ENCODE data around the gene VAMP5. TPM values are rescaled to one million over a fixed set of nuclear protein-coding genes. Genes with fewer than 3 reads are reported as not detected.
A peak's percentile ranks its signal among the peaks of the same experiment; 100 is the strongest.

Gene VAMP5
- total and polyA plus RNA-seq, 9 of the 15 experiments (the other 6 are each of a cell fraction or from before 2014, with no cell fraction given) = 0.54 to 1.9 (median 1.5) TPM; not detected in 2

DNA sequence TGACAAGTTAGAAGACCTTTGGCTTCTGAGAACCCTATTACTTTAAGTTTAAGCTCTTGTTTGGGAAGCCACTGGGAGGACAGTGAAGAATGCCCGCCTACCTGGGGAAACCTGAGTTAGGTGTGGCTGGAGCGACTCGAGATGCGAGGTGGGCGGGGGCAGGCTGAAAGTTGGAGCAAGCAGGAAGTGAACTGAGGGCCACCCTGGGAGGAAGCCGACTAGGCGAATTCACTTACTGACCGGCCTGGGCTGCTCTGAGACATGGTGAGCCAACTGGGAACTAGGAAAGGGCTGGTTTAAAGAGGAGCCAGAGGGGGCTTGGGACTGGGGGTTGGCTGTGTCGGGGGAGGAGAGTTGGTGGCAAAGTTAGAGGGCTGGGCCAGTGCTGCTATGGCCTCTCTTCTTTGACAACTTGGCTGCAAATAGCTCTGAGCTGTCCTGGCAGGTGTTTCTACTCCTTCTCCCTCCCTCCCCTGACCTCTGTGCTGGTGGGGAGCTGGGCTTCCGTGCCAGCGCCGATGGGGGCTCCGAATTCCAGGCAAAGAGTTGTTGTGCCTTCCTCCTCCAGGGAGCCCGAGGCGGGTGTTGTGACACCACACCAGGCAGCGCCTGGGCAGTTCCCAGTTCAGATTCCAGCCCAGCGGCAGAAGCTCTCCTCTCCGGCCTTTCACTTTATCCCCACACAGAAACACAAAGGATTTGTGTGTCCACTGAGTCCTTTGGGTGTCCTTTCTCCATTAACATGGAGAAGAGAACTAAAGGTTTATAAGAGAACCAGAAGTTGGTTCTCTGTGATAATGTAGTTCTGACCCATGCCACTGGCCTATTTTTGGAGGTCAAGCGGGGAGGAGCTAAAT is 6.6 kb upstream of the VAMP5 start, which contains the start of gene VAMP8 (continued):
- TF ChIP-seq, protein P1, sequence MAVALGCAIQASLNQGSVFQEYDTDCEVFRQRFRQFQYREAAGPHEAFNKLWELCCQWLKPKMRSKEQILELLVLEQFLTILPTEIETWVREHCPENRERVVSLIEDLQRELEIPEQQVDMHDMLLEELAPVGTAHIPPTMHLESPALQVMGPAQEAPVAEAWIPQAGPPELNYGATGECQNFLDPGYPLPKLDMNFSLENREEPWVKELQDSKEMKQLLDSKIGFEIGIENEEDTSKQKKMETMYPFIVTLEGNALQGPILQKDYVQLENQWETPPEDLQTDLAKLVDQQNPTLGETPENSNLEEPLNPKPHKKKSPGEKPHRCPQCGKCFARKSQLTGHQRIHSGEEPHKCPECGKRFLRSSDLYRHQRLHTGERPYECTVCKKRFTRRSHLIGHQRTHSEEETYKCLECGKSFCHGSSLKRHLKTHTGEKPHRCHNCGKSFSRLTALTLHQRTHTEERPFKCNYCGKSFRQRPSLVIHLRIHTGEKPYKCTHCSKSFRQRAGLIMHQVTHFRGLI (CRISPR knock-in tag; IDR thresholded peaks at IDR 0.05) = no peak
- TF ChIP-seq ZNF212 (CRISPR knock-in tag; IDR thresholded peaks at IDR 0.05) (no peak), NR2F6 (CRISPR knock-in tag; IDR thresholded peaks at IDR 0.05) (no peak), STAT5B (CRISPR knock-in tag; IDR thresholded peaks at IDR 0.05) (no peak), CAMTA2 (CRISPR knock-in tag; conservative IDR thresholded peaks at IDR 0.05) (no peak), CBX8 (IDR thresholded peaks at IDR 0.05; ENCODE audit: borderline replicate concordance, extremely low read depth, low read depth, low read length, poor library complexity, severe bottlenecking) (no peak), SUPT5H (IDR thresholded peaks at IDR 0.05) (peak; percentile 75), ZNF41 (CRISPR knock-in tag; conservative IDR thresholded peaks at IDR 0.05) (no peak), MAFF (IDR thresholded peaks at IDR 0.05; ENCODE audit: low read length) (no peak), ZNF766 (CRISPR knock-in tag; conservative IDR thresholded peaks at IDR 0.05) (no peak), POLR3G (IDR thresholded peaks at IDR 0.05; ENCODE audit: extremely low read depth, insufficient read length, insufficient replicate concordance) (no peak), NFE2L1 (tag; IDR thresholded peaks at IDR 0.05; ENCODE audit: borderline replicate concordance, low read depth) (no peak), RBM39 (optimal IDR thresholded peaks at IDR 0.05; ENCODE audit: low read depth, low read length) (no peak), ZNF583 (CRISPR knock-in tag; IDR thresholded peaks at IDR 0.05) (peak; percentile 69; the same call in 1 of the 2 replicates), CREBBP (IDR thresholded peaks at IDR 0.05; ENCODE audit: low read depth, low read length) (no peak), ZNF830 (CRISPR knock-in tag; IDR thresholded peaks at IDR 0.05) (no peak)
- TF ChIP-seq, protein P2, sequence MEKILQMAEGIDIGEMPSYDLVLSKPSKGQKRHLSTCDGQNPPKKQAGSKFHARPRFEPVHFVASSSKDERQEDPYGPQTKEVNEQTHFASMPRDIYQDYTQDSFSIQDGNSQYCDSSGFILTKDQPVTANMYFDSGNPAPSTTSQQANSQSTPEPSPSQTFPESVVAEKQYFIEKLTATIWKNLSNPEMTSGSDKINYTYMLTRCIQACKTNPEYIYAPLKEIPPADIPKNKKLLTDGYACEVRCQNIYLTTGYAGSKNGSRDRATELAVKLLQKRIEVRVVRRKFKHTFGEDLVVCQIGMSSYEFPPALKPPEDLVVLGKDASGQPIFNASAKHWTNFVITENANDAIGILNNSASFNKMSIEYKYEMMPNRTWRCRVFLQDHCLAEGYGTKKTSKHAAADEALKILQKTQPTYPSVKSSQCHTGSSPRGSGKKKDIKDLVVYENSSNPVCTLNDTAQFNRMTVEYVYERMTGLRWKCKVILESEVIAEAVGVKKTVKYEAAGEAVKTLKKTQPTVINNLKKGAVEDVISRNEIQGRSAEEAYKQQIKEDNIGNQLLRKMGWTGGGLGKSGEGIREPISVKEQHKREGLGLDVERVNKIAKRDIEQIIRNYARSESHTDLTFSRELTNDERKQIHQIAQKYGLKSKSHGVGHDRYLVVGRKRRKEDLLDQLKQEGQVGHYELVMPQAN (IDR thresholded peaks at IDR 0.05; ENCODE audit: borderline replicate concordance) = no peak
- TF ChIP-seq, protein P3, sequence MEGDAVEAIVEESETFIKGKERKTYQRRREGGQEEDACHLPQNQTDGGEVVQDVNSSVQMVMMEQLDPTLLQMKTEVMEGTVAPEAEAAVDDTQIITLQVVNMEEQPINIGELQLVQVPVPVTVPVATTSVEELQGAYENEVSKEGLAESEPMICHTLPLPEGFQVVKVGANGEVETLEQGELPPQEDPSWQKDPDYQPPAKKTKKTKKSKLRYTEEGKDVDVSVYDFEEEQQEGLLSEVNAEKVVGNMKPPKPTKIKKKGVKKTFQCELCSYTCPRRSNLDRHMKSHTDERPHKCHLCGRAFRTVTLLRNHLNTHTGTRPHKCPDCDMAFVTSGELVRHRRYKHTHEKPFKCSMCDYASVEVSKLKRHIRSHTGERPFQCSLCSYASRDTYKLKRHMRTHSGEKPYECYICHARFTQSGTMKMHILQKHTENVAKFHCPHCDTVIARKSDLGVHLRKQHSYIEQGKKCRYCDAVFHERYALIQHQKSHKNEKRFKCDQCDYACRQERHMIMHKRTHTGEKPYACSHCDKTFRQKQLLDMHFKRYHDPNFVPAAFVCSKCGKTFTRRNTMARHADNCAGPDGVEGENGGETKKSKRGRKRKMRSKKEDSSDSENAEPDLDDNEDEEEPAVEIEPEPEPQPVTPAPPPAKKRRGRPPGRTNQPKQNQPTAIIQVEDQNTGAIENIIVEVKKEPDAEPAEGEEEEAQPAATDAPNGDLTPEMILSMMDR (IDR thresholded peaks at IDR 0.05 in 2 of 3, conservative IDR thresholded peaks at IDR 0.05 in 1 of 3; ENCODE audit: insufficient read depth in 2 of 3, low read depth in 1 of 3, low read length in 3 of 3) = no peak
- TF ChIP-seq, protein P4, sequence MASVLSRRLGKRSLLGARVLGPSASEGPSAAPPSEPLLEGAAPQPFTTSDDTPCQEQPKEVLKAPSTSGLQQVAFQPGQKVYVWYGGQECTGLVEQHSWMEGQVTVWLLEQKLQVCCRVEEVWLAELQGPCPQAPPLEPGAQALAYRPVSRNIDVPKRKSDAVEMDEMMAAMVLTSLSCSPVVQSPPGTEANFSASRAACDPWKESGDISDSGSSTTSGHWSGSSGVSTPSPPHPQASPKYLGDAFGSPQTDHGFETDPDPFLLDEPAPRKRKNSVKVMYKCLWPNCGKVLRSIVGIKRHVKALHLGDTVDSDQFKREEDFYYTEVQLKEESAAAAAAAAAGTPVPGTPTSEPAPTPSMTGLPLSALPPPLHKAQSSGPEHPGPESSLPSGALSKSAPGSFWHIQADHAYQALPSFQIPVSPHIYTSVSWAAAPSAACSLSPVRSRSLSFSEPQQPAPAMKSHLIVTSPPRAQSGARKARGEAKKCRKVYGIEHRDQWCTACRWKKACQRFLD (CRISPR knock-in tag; IDR thresholded peaks at IDR 0.05) = no peak; the same call in 1 of the 2 replicates
- TF ChIP-seq, protein P5, sequence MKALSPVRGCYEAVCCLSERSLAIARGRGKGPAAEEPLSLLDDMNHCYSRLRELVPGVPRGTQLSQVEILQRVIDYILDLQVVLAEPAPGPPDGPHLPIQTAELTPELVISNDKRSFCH (CRISPR knock-in tag; IDR thresholded peaks at IDR 0.05) = no peak
- TF ChIP-seq, protein P5 (tag; IDR thresholded peaks at IDR 0.05) = no peak

Measured in K562 (cell line).